ENCODE data around the gene TBXAS1.

- TF ChIP-seq EZH2 (IDR thresholded peaks at IDR 0.05; ENCODE audit: low read depth, unreplicated experiment) (no peak), CTCF (conservative IDR thresholded peaks at IDR 0.05; ENCODE audit: low read depth in 2 of 2) (no peak), CREB1 (CRISPR knock-in tag; IDR thresholded peaks at IDR 0.05; ENCODE audit: low read depth) (no peak), POLR2AphosphoS5 (IDR thresholded peaks at IDR 0.05; ENCODE audit: low read depth) (no peak), EZH2phosphoT487 (IDR thresholded peaks at IDR 0.05; ENCODE audit: unreplicated experiment) (no peak), NANOG (IDR thresholded peaks at IDR 0.05; ENCODE audit: borderline replicate concordance) (no peak), REST (IDR thresholded peaks at IDR 0.05; ENCODE audit: unreplicated experiment) (no peak)
Measured at GRCh38 chr7:139995017-139995915, 166.2 kb downstream of the TBXAS1 start.
